A673 (cell line): ENCODE results near the gene FGF7. TPM values are rescaled to one million over a fixed set of nuclear protein-coding genes. Genes with fewer than 3 reads are reported as not detected.

Source experiments
- BruUV-seq: library from RNA; stranded (reverse); fragments of 400-500 nt; replicated peaks from 2 replicates; lab custom pipeline; 2021; lab: Mats Ljungman, UMichigan
- CTCF ChIA-PET: fragments of 300-600 bp; sonication (Branson Sonifier 250); formaldehyde crosslinking; loops from one replicate; lab custom pipeline; 2022; ENCODE audit warnings: antibody characterized with exemption; lab: Charles Lee
- POLR2A ChIA-PET: fragments of 300-600 bp; sonication (Branson Sonifier 250); formaldehyde crosslinking; loops from one replicate; lab custom pipeline; 2022; ENCODE audit warnings: antibody characterized with exemption; ENCODE audit not compliant: low non-redundant PET; lab: Charles Lee
- DNase-seq: peaks from one replicate; pipeline ENCODE4 v3.0.0-alpha.2; 2015; ENCODE audit warnings: low spot score
- H3K27ac ChIP-seq: fragments of 200-600 bp; sonication (generic); 2 replicates; pipeline ENCODE4 v1.5.1; 2016; ENCODE audit warnings: mixed run types, low read depth, mild to moderate bottlenecking, mixed read lengths, antibody characterized with exemption, low read length; ENCODE audit not compliant: poor library complexity, severe bottlenecking
- H3K27me3 ChIP-seq: fragments of 200-600 bp; sonication (generic); replicated peaks from 2 replicates; pipeline ENCODE4 v1.6.1; 2017; ENCODE audit warnings: mixed run types, low read depth, mild to moderate bottlenecking, mixed read lengths, antibody characterized with exemption, low read length; ENCODE audit not compliant: insufficient read depth, poor library complexity
- H3K36me3 ChIP-seq: fragments of 200-600 bp; sonication (generic); 2 replicates; pipeline ENCODE4 v1.6.1; 2016; ENCODE audit warnings: mixed run types, mild to moderate bottlenecking, mixed read lengths, antibody characterized with exemption, low read length; ENCODE audit not compliant: insufficient read depth, poor library complexity, severe bottlenecking
- H3K4me1 ChIP-seq: fragments of 200-600 bp; sonication (generic); 2 replicates; pipeline ENCODE4 v1.6.1; 2017; ENCODE audit warnings: mixed run types, mild to moderate bottlenecking, mixed read lengths, antibody characterized with exemption, low read length; ENCODE audit not compliant: insufficient read depth, poor library complexity, severe bottlenecking
- H3K4me3 ChIP-seq: fragments of 200-600 bp; sonication (generic); 2 replicates; pipeline ENCODE4 v1.5.1; 2016; ENCODE audit warnings: low read depth, mixed run types, mild to moderate bottlenecking, mixed read lengths, low read length; ENCODE audit not compliant: poor library complexity, severe bottlenecking
- H3K9me3 ChIP-seq: fragments of 200-600 bp; sonication (generic); 2 replicates; pipeline ENCODE4 v1.6.1; 2016; ENCODE audit warnings: mixed run types, low read depth, mild to moderate bottlenecking, mixed read lengths, antibody characterized with exemption, low read length; ENCODE audit not compliant: poor library complexity, severe bottlenecking
- EZH2 ChIP-seq: fragments of 200-600 bp; sonication (generic); IDR thresholded peaks from 2 replicates; pipeline ENCODE4 v1.6.1; 2017; ENCODE audit warnings: borderline replicate concordance, low read depth, mild to moderate bottlenecking, mixed read lengths, antibody characterized with exemption, low read length; ENCODE audit not compliant: poor library complexity, severe bottlenecking
- intact Hi-C: fragments of 100-400 bp; cut with micrococcal nuclease; formaldehyde crosslinking; loops from one replicate; pipeline ENCODE4 v1.10.0; 2022; ENCODE audit not compliant: unreplicated experiment
- total RNA-seq: library from RNA; stranded (reverse); gene quantifications from 2 replicates; pipeline ENCODE4 v1.2.3, GENCODE V29; 2021
- TF ChIP-seq, protein P1 (sequence below): fragments of 300-800, 200-600 bp; sonication (generic); conservative IDR thresholded peaks from 2 replicates; pipeline ENCODE4 v1.5.1; 2017; ENCODE audit warnings: low read depth, mild to moderate bottlenecking, antibody characterized with exemption, low read length, moderate library complexity, mixed read lengths

The FGF7 gene
- total RNA-seq, 1 experiment from 2014 or later = not detected

DNA sequence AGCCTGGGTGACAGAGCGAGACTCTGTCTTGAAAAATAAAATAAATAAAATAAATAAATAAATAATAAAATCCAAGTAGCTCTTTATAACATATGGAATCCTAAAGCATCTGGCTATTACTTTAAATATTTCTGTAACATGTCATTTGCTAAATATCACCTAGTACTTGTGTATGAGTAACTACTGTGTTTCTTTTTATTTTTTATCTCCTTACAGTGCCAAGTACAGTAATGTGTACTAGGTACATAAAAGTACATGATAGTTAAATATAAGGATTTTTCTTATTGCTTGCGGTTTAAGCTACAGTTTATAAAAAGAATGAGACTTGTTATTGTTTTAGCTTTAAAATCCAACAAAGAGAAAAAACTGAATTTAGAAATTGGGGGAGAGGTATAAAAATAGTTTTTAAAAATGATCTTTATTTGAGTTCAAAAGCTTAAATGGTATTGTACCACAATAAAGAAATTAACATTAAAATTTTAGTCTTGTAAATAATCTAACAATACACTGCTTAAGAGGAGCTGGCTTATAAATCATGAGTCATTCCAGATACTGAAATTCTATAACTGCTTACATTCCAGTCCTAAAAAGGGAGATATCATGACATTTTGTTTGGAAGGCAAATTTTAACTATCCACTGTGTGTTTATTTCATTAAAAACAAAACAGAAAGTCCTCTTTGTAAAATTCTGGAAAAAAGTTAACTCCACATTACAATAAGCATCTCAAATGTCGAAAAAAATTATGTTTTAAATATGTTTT is 73.1 kb downstream of the FGF7 start:
- BruUV-seq = no TSS peak
- H3K27ac ChIP-seq = no peak overlapping the region

DNA sequence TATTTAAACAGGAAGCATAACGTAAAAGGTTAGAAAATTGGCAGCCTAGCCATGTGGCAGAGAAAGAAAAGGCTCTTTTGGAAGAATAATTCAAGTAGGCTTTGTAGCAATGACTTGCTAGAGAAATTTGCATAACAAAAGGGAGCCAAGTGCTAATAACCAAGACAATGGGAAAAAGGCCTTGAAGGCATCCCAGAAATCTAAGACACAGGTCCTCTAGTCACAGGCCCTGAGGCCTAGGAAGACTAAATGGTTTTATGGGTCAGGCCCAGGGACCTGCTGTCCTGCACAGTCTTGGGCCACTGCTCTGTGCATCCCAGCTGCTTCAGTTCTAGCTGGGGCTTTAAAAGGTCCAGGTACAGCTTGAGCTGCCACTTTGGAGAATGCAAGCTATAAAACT is 78.5 kb downstream of the FGF7 start:
- ChIA-PET POLR2A (no interaction called here), CTCF (no interaction called here)
- no peak overlapping the region for H3K27ac ChIP-seq
- TF ChIP-seq EZH2 = no peak
- TF ChIP-seq, protein P1, sequence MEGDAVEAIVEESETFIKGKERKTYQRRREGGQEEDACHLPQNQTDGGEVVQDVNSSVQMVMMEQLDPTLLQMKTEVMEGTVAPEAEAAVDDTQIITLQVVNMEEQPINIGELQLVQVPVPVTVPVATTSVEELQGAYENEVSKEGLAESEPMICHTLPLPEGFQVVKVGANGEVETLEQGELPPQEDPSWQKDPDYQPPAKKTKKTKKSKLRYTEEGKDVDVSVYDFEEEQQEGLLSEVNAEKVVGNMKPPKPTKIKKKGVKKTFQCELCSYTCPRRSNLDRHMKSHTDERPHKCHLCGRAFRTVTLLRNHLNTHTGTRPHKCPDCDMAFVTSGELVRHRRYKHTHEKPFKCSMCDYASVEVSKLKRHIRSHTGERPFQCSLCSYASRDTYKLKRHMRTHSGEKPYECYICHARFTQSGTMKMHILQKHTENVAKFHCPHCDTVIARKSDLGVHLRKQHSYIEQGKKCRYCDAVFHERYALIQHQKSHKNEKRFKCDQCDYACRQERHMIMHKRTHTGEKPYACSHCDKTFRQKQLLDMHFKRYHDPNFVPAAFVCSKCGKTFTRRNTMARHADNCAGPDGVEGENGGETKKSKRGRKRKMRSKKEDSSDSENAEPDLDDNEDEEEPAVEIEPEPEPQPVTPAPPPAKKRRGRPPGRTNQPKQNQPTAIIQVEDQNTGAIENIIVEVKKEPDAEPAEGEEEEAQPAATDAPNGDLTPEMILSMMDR = no peak
- no TSS peak for BruUV-seq
- H3K4me1 ChIP-seq = no peaks in the 10 kb centered on the region
- H3K4me3 ChIP-seq = no peak overlapping the region
- no peaks in the 10 kb centered on the region for H3K36me3 ChIP-seq
- no peaks in the 10 kb centered on the region for H3K27me3 ChIP-seq
- no peaks in the 10 kb centered on the region for H3K9me3 ChIP-seq
- intact Hi-C loops = no loop called here
- no peak for DNase-seq

More for the DNA sequence above, 73.1 kb downstream of the FGF7 start:
- POLR2A ChIA-PET = no interaction called here
- Histone ChIP-seq H3K4me1 (no peaks in the 10 kb centered on the region), H3K9me3 (no peaks in the 10 kb centered on the region), H3K27me3 (no peaks in the 10 kb centered on the region), H3K4me3 (no peak overlapping the region), H3K36me3 (no peaks in the 10 kb centered on the region)
- TF ChIP-seq, protein P1 = no peak
- TF ChIP-seq EZH2 = no peak
- intact Hi-C loops = no loop called here
- no peak for DNase-seq
- CTCF ChIA-PET = no interaction called here

GRCh38 chr15:49506341-49506740 is 83.3 kb downstream of the FGF7 start:
- BruUV-seq = no TSS peak
- no peaks in the 10 kb centered on the region for H3K27me3 ChIP-seq
- H3K4me3 ChIP-seq = no peak overlapping the region
- no peak for TF ChIP-seq EZH2
- TF ChIP-seq, protein P1 = no peak
- CTCF ChIA-PET = no interaction called here
- no peaks in the 10 kb centered on the region for H3K9me3 ChIP-seq
- no peak for DNase-seq
- no peak overlapping the region for H3K27ac ChIP-seq
- POLR2A ChIA-PET = no interaction called here
- intact Hi-C loops = no loop called here
- no peaks in the 10 kb centered on the region for H3K36me3 ChIP-seq
- no peaks in the 10 kb centered on the region for H3K4me1 ChIP-seq
